Choroid plexus epithelial cell (primary cell): ENCODE results near the gene OR1L6.

Experiments
- DNase-seq: peaks from one replicate; pipeline ENCODE4 v3.0.0-alpha.2; 2010; ENCODE audit warnings: low read depth
- H3K4me3 ChIP-seq: 2 replicates; pipeline ENCODE4 v1.5.1; 2011; ENCODE audit warnings: low read depth, mild to moderate bottlenecking, control low read depth, low read length, moderate library complexity
- TF ChIP-seq, protein P1 (sequence below): conservative IDR thresholded peaks from 2 replicates; pipeline ENCODE4 v1.5.1; 2011; ENCODE audit warnings: low read depth, mild to moderate bottlenecking, control low read depth, inconsistent platforms, low read length, moderate library complexity

Gene OR1L6

DNA sequence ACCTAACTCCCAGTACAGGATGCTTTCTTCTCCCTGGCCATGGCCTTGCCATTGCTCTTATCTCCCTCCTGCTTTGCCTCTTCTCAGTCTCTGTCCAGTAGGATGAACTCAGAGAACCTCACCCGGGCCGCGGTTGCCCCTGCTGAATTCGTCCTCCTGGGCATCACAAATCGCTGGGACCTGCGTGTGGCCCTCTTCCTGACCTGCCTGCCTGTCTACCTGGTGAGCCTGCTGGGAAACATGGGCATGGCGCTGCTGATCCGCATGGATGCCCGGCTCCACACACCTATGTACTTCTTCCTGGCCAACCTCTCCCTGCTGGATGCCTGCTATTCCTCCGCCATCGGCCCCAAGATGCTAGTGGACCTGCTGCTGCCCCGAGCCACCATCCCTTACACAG is 46.7 kb downstream of the OR1L6 start, which contains the start of gene OR5C1:
Gene OR5C1 (plus strand): TSS at position 103 of the 400 bp plus-strand sequence. CDS start 0 bp downstream, at position 103.
- TF ChIP-seq, protein P1, sequence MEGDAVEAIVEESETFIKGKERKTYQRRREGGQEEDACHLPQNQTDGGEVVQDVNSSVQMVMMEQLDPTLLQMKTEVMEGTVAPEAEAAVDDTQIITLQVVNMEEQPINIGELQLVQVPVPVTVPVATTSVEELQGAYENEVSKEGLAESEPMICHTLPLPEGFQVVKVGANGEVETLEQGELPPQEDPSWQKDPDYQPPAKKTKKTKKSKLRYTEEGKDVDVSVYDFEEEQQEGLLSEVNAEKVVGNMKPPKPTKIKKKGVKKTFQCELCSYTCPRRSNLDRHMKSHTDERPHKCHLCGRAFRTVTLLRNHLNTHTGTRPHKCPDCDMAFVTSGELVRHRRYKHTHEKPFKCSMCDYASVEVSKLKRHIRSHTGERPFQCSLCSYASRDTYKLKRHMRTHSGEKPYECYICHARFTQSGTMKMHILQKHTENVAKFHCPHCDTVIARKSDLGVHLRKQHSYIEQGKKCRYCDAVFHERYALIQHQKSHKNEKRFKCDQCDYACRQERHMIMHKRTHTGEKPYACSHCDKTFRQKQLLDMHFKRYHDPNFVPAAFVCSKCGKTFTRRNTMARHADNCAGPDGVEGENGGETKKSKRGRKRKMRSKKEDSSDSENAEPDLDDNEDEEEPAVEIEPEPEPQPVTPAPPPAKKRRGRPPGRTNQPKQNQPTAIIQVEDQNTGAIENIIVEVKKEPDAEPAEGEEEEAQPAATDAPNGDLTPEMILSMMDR = no peak
- DNase-seq = no peak
- H3K4me3 ChIP-seq = no peak within 1 kb of the TSS

DNA sequence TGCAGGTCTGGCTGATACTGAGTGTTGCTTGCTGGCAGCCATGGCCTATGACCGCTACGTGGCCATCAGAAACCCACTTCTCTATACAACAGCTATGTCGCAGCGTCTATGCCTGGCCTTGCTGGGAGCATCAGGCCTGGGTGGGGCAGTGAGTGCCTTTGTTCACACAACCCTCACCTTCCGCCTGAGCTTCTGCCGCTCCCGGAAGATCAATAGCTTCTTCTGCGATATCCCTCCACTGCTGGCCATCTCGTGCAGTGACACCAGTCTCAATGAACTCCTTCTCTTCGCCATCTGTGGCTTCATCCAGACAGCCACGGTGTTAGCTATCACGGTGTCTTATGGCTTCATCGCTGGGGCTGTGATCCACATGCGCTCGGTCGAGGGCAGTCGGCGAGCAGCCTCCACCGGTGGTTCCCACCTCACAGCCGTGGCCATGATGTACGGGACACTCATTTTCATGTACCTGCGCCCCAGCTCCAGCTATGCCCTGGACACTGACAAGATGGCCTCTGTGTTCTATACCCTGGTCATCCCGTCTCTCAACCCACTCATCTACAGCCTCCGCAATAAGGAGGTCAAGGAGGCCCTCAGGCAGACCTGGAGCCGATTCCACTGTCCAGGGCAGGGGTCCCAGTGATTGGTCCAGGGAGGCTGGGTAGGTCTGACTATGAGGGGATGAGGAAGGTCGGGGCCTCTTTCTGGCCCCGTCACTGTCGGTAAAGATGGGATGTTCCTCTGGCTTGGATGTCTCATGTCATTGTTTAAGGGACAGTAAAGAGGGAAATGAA is 47.3 kb downstream of the OR1L6 start:
- DNase-seq = no peak
- H3K4me3 ChIP-seq = no peak overlapping the region
- TF ChIP-seq, protein P1 = no peak

DNA sequence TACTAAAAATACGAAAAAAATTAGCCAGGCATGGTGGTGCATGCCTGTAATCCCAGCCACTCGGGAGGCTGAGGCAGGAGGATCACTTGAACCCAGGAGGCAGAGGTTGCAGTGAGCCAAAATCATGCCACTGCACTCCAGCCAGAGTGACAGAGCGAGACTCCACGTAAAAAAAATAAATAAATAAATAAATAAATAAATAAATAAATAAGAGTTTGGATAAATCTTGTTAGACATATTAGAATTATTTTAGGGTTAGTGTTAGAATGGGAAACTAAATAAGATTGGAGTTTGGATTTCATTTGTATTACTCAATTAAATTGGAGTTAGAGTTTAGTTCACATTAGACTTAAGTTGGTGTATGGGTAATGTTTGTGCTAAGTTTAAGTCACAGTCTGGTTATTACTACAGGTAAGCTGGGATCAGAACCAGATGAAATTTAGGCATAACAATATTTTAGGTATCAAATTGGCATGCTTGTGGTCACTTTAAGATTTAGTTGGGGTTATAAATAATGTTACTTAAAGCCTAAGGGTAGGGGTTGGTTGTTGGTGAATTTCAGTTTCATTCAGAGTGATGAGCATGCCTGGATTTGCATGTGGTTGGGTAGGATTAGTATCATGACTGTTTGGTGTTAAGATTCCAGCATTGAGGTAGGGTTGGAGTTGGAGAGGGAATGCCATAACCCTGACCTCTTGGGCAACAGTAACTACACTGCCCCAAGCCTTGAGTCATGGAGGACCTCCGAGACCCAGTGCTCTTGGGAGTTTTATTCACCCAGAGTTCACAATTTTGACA is 50.0 kb downstream of the OR1L6 start:
- TF ChIP-seq, protein P1 = no peak
- no peak overlapping the region for H3K4me3 ChIP-seq

DNA sequence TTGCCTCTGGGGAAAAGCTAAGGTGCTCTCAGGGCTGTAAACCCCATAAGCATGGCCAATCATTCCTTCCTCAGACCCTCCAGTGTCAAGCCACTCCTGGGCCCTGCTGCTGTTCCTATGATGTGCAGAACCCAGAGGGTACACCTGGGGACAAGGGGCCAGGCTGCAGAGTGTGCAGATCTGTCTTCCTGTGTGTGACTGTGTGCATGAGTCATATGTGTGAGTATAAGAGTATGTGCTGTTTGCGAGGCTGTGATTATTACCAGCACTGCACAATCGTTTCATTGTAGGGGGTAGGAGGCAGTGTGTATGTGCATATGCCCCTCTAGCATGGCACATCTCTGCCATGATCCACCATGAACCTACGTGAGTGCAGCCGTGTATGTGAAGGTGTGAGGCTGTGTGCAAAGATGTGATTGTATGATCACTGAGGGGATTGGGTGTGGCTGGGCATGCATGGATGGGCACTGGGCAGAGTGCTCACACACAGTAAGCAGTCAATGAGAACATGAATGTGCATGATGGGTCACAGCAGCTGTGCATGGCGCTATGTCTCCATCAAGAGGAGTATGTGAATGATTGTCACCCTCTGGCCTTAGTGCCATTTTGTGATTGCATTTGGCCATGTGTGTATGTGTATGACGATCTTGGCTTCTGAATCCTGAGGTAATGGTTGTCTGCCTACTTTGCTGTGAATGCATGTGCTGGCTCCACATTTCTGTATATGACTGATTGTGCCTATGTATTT is 55.4 kb downstream of the OR1L6 start:
- no peak overlapping the region for H3K4me3 ChIP-seq
- TF ChIP-seq, protein P1 = no peak
- DNase-seq = no peak

More for the DNA sequence above, 50.0 kb downstream of the OR1L6 start:
- no peak for DNase-seq
